Measurements from ENCODE around the gene TUBA3E. TPM values are rescaled to one million over a fixed set of nuclear protein-coding genes. Genes with fewer than 3 reads are reported as not detected.
"Not testable (repeated sequence)": the region's sequence is repeated elsewhere in the genome, so short reads cannot be mapped to it uniquely, and the experiment has no call there.

Gene TUBA3E
- total RNA-seq, 4 donors from 2014 or later: 12.8 TPM; not detected in 3

GRCh38 chr2:130154773-130155765, 43.2 kb downstream of the TUBA3E start:
- Histone ChIP-seq H3K9me3 (no peaks in the 10 kb centered on the region), H3K36me3 (no peaks in the 10 kb centered on the region), H3K4me1 (no peaks in the 10 kb centered on the region), H3K4me3 (no peak overlapping the region), H3K27me3 (no peaks in the 10 kb centered on the region), H3K27ac (no peak overlapping the region)
- no peak for DNase-seq
- no peak for TF ChIP-seq CTCF (IDR thresholded peaks at IDR 0.05)
- no peak for TF ChIP-seq POLR2A (IDR thresholded peaks at IDR 0.05)
- intact Hi-C loops (cut with DNase I; ENCODE audit: low total_unique reads): no loop called here

DNA sequence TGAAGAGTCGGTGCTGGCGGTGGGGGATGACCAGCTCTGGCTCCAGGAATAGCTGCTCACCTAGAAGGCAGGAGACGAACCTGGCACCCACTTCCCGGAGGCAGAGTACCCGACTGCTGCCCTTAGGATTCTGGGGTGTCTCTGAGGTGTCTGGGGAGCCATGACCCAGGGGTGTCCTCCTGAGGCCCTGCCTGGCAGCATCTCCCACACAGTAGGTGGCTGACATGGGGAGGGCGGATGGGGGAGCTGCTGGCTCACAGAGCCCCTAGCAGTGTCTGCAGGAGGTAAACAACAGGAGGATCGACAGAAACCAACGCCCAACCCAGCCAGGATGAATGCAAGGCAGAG, 43.8 kb downstream of the TUBA3E start:
- not testable (repeated sequence) for DNase-seq

GRCh38 chr2:130153721-130154422, 44.4 kb downstream of the TUBA3E start:
- H3K36me3 ChIP-seq; H3K4me1 ChIP-seq; H3K9me3 ChIP-seq; H3K4me3 ChIP-seq; intact Hi-C loops (cut with DNase I; ENCODE audit: low total_unique reads); H3K27ac ChIP-seq; H3K27me3 ChIP-seq; DNase-seq: not testable (repeated sequence)

More for the DNA sequence above, 43.8 kb downstream of the TUBA3E start:
- H3K9me3 ChIP-seq; H3K36me3 ChIP-seq; H3K27me3 ChIP-seq; H3K4me1 ChIP-seq; H3K27ac ChIP-seq; intact Hi-C loops (cut with DNase I; ENCODE audit: low total_unique reads); H3K4me3 ChIP-seq: not testable (repeated sequence)

DNA sequence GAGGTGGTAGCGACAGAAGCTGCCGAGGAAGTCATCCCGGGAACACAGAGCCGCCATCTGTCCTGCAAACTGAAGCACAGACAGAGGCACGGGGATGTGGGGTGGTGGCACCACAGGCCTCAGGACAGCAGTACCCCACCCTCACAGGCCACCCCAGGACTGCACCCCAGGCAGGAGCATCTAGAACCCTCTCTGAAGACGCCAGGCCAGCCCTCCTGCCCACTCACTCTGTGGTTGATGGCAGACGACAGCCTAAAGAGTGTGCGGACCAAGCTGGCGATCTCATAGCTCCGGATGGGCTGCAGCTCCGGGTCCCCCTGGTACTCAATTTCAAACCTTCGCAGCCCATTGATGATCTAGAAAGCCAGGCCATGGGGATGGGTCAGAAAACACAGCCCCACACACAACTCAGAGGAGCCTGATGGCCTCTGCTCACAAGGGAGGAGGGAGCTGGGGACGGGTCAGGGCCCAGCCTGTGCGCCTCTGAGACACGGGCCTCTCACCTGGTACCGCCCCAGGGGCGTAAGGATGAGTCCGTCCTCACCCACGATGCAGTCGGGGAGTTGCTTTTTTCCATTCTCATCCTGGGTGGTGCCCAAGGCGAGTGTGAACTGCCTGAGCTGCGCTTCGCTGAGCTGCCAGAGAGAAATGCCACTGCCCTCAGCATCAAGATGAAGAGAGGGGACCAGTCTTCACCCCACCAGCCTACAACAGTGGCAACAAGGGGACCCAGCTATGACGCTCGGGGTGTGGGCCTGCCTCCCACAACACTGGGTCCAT, 45.2 kb downstream of the TUBA3E start:
- H3K36me3 ChIP-seq: no peaks in the 10 kb centered on the region
- intact Hi-C loops (cut with DNase I; ENCODE audit: low total_unique reads): no loop called here

GRCh38 chr2:130152136-130152815, 46.0 kb downstream of the TUBA3E start:
- H3K9me3 ChIP-seq; H3K27ac ChIP-seq; intact Hi-C loops (cut with DNase I; ENCODE audit: low total_unique reads); DNase-seq; H3K36me3 ChIP-seq; H3K4me1 ChIP-seq; H3K4me3 ChIP-seq; H3K27me3 ChIP-seq: not testable (repeated sequence)

More for the DNA sequence above, 45.2 kb downstream of the TUBA3E start:
- H3K4me3 ChIP-seq: no peak overlapping the region
- no peak for TF ChIP-seq POLR2A (IDR thresholded peaks at IDR 0.05)
- TF ChIP-seq CTCF (IDR thresholded peaks at IDR 0.05): no peak
- H3K9me3 ChIP-seq: no peaks in the 10 kb centered on the region
- H3K27ac ChIP-seq: no peak overlapping the region
- DNase-seq: no peak
- H3K4me1 ChIP-seq: no peaks in the 10 kb centered on the region
- no peaks in the 10 kb centered on the region for H3K27me3 ChIP-seq

DNA sequence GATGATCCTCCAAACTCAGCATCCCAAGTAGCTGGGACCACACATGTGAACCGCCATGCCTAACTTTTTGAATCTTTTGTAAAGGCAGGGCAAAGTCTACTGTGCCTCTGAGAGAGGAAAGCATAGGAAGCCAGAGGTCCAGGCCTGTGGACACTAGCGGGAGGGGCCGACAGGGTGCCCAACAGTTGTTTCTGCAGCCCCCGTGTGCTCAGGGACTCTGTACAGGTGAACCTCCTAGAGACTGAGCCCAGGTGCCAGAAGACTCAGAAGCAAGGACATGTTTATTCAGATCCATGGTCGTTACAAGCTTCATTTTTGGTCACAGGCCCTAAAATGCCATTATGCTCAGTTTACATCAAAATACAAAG, 47.1 kb downstream of the TUBA3E start:
- intact Hi-C loops (cut with DNase I; ENCODE audit: low total_unique reads); H3K9me3 ChIP-seq; H3K27me3 ChIP-seq; H3K36me3 ChIP-seq; H3K4me1 ChIP-seq; H3K4me3 ChIP-seq; H3K27ac ChIP-seq; DNase-seq: not testable (repeated sequence)

All from uterus (tissue), 4 donors.